NCI-H2227 (cell line): ENCODE data around the gene ANAPC2.
"Not testable (repeated sequence)": the region's sequence is repeated elsewhere in the genome, so short reads cannot be mapped to it uniquely, and the experiment has no call there.

Experiments used
- DNase-seq: peaks from one replicate; lab custom pipeline; 2025; ENCODE audit not compliant: unreplicated experiment; lab: John Stamatoyannopoulos, UW

Gene ANAPC2

GRCh38 chr9:137148242-137148641, 40.1 kb downstream of the ANAPC2 start:
- no peak for DNase-seq

- DNase-seq = no peak
Measured at GRCh38 chr9:137147793-137148160, 40.6 kb downstream of the ANAPC2 start.

GRCh38 chr9:137147091-137147792, 41.1 kb downstream of the ANAPC2 start:
- no peak for DNase-seq

GRCh38 chr9:137146527-137146918, 41.8 kb downstream of the ANAPC2 start:
- no peak for DNase-seq

GRCh38 chr9:137145731-137146526, 42.4 kb downstream of the ANAPC2 start:
- DNase-seq = no peak

- DNase-seq = no peak
Measured at GRCh38 chr9:137143459-137143858, 44.9 kb downstream of the ANAPC2 start.

- DNase-seq = no peak
Measured at GRCh38 chr9:137141976-137142936, 46.1 kb downstream of the ANAPC2 start.

GRCh38 chr9:137141050-137141810, 47.1 kb downstream of the ANAPC2 start:
- DNase-seq = no peak

GRCh38 chr9:137140151-137141012, 48.0 kb downstream of the ANAPC2 start:
- no peak for DNase-seq

GRCh38 chr9:137139468-137140150, 48.8 kb downstream of the ANAPC2 start:
- peak; percentile 22 for DNase-seq

GRCh38 chr9:137138722-137139467, 49.5 kb downstream of the ANAPC2 start, which contains the start of gene GRIN1:
GRIN1 (plus strand) TSS chr9:137139154; CDS start chr9:137139487, 333 bp downstream.
- peak; percentile 63 for DNase-seq

GRCh38 chr9:137138058-137138721, 50.2 kb downstream of the ANAPC2 start:
- DNase-seq = peak; percentile 88

- no peak for DNase-seq
Measured at GRCh38 chr9:137136881-137137607, 51.3 kb downstream of the ANAPC2 start.

GRCh38 chr9:137136261-137136880, 52.0 kb downstream of the ANAPC2 start:
- no peak for DNase-seq

GRCh38 chr9:137135154-137135553, 53.2 kb downstream of the ANAPC2 start:
- not testable (repeated sequence) for DNase-seq

GRCh38 chr9:137134191-137134590, 54.2 kb downstream of the ANAPC2 start:
- DNase-seq = no peak
